ENCODE results near the gene ABHD17B. TPM values are rescaled to one million over a fixed set of nuclear protein-coding genes. Genes with fewer than 3 reads are reported as not detected.

The ABHD17B gene
- total RNA-seq, 3 donors from 2014 or later (not counting 1 experiment from before 2014, with no cell fraction given) = 28.7 to 34.4 (median 30.3) TPM

- no peak overlapping the region for H3K4me3 Mint-ChIP-seq
- DNase-seq = no peak
- Histone ChIP-seq H3K27me3 (ENCODE audit: control insufficient read depth, insufficient read depth, low read length) (no peaks in the 10 kb centered on the region), H3K4me1 (ENCODE audit: control insufficient read depth, insufficient read depth, low read length) (no peaks in the 10 kb centered on the region), H3K9me3 (ENCODE audit: control insufficient read depth, insufficient read depth, low read length) (no peaks in the 10 kb centered on the region), H3K36me3 (ENCODE audit: control insufficient read depth, insufficient read depth, low read length) (no peaks in the 10 kb centered on the region), H3K27ac (ENCODE audit: low read length) (no peak overlapping the region), H3K4me3 (ENCODE audit: low read length) (no peak overlapping the region)
- peaks cover 0 to 2% of the 10 kb centered on the region in 2 donors for H3K27me3 Mint-ChIP-seq (ENCODE audit: low read depth in 2 of 2)
- WGBS (ENCODE audit: insufficient coverage) = 71% methylated on average over 1 of the region's 1 CpG
- peaks cover 0 to 6% of the 10 kb centered on the region in 2 donors for H3K4me1 Mint-ChIP-seq
- no peak for TF ChIP-seq CTCF (IDR thresholded peaks at IDR 0.05)
- no peaks in the 10 kb centered on the region for H3K9me3 Mint-ChIP-seq
- intact Hi-C loops (cut with micrococcal nuclease) = no loop called here
- no peak for ATAC-seq
- no peaks in the 10 kb centered on the region for H3K36me3 Mint-ChIP-seq
- H3K27ac Mint-ChIP-seq = no peak overlapping the region
These were observed 80.1 kb downstream of the ABHD17B start for GRCh38 chr9:71830929-71831328.

- Histone ChIP-seq H3K4me3 (ENCODE audit: low read length) (no peak overlapping the region), H3K36me3 (ENCODE audit: control insufficient read depth, insufficient read depth, low read length) (no peaks in the 10 kb centered on the region), H3K27me3 (ENCODE audit: control insufficient read depth, insufficient read depth, low read length) (no peaks in the 10 kb centered on the region), H3K9me3 (ENCODE audit: control insufficient read depth, insufficient read depth, low read length) (no peaks in the 10 kb centered on the region), H3K4me1 (ENCODE audit: control insufficient read depth, insufficient read depth, low read length) (no peaks in the 10 kb centered on the region), H3K27ac (ENCODE audit: low read length) (no peak overlapping the region)
- Mint-ChIP-seq H3K4me1 (peaks cover 0 to 6% of the 10 kb centered on the region in 2 donors), H3K36me3 (no peaks in the 10 kb centered on the region), H3K27me3 (ENCODE audit: low read depth in 2 of 2) (no peaks in the 10 kb centered on the region), H3K4me3 (no peak overlapping the region), H3K27ac (no peak overlapping the region), H3K9me3 (no peaks in the 10 kb centered on the region)
- intact Hi-C loops (cut with micrococcal nuclease) = no loop called here
- no peak for ATAC-seq
- WGBS (ENCODE audit: insufficient coverage) = 100% methylated on average over 2 of the region's 3 CpGs
- no peak for DNase-seq
- no peak for TF ChIP-seq CTCF (IDR thresholded peaks at IDR 0.05)
These were observed 80.8 kb downstream of the ABHD17B start for GRCh38 chr9:71830153-71830552.

GRCh38 chr9:71826279-71826678 is 84.7 kb downstream of the ABHD17B start:
- no peaks in the 10 kb centered on the region for H3K9me3 Mint-ChIP-seq
- intact Hi-C loops (cut with micrococcal nuclease) = no loop called here

More at GRCh38 chr9:71826279-71826678, 84.7 kb downstream of the ABHD17B start:
- H3K4me1 Mint-ChIP-seq = peaks cover 0 to 5% of the 10 kb centered on the region in 2 donors
- H3K27ac ChIP-seq (ENCODE audit: low read length) = no peak overlapping the region
- 44% methylated on average over 2 of the region's 2 CpGs for WGBS (ENCODE audit: insufficient coverage)
- H3K36me3 Mint-ChIP-seq = no peaks in the 10 kb centered on the region
- H3K27ac Mint-ChIP-seq = no peak overlapping the region
- H3K4me1 ChIP-seq (ENCODE audit: control insufficient read depth, insufficient read depth, low read length) = no peaks in the 10 kb centered on the region
- H3K9me3 ChIP-seq (ENCODE audit: control insufficient read depth, insufficient read depth, low read length) = no peaks in the 10 kb centered on the region
- no peaks in the 10 kb centered on the region for H3K27me3 Mint-ChIP-seq (ENCODE audit: low read depth in 2 of 2)
- no peak for DNase-seq
- ATAC-seq = no peak
- no peaks in the 10 kb centered on the region for H3K36me3 ChIP-seq (ENCODE audit: control insufficient read depth, insufficient read depth, low read length)
- no peaks in the 10 kb centered on the region for H3K27me3 ChIP-seq (ENCODE audit: control insufficient read depth, insufficient read depth, low read length)
- no peak for TF ChIP-seq CTCF (IDR thresholded peaks at IDR 0.05)
- no peak overlapping the region for H3K4me3 Mint-ChIP-seq
- H3K4me3 ChIP-seq (ENCODE audit: low read length) = no peak overlapping the region
